GM19193 (cell line): Measurements from ENCODE around the gene RAB1B.

Experiments used
- POLR2A ChIP-seq: IDR thresholded peaks from 4 replicates; pipeline ENCODE4 v1.6.1; 2011; ENCODE audit not compliant: insufficient read depth, insufficient read length; ENCODE audit errors: extremely low read depth

RAB1B gene

DNA sequence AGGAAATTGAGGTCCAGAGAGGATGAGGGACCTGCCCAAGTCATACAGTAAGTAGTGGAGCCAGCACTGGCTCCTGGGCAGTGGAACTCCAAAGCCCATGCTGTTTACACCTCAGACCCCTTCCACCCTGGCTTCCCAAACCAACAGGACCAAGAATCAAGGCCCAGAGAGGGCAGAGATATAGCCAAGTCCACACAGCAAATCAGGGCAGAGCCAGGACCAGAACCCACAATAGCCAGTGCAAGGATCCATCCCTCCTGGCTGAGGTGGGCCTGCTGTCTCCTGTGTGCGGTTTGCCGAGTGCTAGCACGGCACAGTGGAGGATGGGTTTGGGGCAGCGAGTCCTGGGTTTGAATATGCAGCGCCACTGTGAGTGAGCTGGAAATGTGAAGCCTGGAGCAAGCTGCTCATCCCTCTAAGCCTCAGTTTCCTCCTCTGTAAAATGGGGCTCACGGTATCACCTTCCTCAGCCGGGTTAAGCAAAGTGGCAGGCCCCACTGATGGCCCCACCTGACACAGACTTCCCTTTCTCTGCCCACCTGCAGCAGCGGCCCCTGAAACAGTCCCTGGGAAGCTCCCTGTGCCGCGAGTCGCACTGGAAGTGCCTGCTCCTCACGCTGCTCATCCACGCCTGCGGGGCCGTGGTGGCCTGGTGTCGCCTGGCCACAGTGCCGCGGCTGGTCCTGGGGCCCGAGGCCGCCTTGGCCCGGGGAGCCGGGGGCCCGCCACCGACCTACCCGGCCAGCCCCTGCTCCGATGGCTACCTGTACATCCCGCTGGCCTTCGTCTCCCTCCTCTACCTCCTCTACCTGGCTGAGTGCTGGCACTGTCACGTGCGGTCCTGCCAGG is 25.6 kb downstream of the RAB1B start:
- TF ChIP-seq POLR2A = no peak

DNA sequence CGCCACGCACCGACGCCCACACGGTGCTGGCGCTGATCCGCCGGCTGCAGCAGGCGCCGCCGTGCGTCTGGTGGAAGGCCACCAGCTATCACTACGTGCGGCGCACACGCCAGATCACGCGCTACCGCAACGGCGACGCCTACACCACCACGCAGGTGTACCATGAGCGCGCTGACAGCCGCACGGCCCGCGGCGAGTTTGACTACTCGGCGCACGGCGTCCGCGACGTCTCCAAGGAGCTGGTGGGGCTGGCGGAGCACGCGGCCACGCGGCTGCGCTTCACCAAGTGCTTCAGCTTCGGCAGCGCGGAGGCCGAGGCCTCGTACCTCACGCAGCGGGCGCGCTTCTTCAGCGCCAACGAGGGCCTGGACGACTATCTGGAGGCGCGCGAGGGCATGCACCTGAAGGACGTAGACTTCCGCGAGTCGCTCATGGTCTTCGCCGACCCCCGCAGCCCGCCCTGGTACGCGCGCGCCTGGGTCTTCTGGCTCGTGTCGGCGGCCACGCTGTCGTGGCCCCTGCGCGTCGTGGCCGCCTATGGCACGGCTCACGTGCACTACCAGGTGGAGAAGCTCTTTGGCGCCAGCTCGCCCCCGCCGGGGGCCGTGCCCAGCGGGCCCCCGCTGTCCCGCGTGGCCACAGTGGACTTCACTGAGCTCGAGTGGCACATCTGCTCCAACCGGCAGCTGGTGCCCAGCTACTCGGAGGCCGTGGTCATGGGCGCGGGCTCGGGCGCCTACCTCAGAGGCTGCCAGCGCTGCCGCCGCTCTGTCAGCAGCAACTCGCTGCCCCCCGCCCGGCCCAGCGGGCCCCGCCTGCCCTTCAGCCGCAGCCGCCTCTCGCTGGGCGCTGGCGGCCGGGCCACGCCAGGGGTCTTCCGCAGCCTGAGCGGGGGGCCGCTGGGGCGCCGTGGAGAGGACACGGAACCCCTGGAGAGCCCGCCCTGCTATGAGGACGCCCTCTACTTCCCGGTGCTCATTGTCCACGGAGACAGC is 26.5 kb downstream of the RAB1B start:
- no peak for TF ChIP-seq POLR2A

DNA sequence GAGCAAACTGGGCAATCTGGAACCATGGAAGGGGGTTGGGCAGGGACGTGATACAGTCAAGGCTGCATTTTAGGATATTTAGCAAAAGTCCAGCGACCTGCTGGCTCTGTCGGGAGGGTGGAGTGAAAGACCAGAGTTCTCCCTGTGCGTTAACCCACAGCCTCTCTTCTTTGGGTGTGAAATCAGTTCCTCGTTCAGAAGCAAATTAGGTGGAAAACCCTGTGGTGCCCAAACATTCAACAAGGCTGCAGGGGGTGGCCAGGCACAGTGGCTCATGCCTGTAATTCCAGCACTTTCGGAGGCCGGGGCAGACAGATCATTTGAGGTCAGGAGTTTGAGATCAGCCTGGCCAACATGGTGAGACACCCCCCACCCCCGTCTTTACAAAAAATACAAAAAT is 29.2 kb downstream of the RAB1B start:
- TF ChIP-seq POLR2A = no peak

- TF ChIP-seq POLR2A = no peak
Measured at GRCh38 chr11:66299186-66299585, 30.7 kb downstream of the RAB1B start.

DNA sequence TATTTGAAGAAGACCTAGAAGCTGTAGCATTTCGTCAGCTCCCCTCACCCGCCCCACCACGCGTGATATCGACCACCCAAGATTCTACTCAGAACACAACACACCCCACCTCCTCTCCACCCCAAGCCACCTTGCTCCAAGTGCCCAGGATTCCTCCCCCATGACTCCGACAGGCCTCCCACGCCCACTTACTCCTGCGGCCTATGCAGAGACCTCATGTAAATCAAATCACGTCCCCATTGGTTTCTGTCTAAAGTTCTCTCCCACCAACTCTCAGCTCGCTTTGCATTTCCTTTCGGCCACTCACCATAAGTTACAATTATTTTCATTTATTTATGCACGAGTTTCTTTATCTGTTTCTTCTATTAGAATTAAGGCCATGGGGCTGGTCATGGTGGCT is 34.2 kb downstream of the RAB1B start:
- TF ChIP-seq POLR2A = no peak

DNA sequence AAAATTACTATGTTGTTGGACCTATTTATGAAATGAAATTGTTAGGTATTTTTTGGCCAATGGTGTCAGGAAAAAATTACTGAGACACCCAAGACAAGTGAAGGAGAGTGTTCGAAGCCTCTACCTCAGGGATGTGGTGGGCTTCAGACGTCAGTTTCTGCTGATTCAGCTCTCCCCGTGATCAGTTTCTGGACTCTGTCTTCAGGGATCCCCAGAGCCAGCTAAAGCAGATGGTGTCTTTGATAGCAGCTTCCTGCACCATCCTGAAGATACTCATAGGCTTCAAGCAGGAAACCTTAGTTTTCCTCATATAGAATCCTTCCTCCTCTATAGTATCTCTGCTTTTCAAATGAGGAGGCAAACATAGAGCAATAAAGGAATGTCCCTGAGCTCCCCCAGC is 41.0 kb downstream of the RAB1B start:
- TF ChIP-seq POLR2A = no peak

DNA sequence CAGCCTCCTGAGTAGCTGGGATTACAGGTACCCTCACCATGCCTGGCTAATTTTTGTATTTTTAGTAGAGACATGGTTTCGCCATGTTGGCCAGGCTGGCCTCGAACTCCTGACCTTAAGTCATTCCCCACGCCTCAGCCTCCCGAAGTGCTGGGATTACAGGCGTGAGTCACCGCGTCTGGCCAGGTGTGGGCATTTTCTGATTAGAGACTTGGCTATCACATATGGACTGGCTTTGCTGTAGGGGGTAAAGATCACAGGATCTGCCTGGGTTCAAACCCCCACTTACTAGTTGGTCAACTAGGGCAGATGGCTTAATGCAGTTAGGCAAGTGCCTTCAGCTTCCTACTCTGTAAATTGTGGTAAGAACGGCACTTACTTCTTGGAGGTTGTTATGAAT is 41.9 kb downstream of the RAB1B start:
- no peak for TF ChIP-seq POLR2A

GRCh38 chr11:66311470-66311964 is 43.1 kb downstream of the RAB1B start:
- no peak for TF ChIP-seq POLR2A

DNA sequence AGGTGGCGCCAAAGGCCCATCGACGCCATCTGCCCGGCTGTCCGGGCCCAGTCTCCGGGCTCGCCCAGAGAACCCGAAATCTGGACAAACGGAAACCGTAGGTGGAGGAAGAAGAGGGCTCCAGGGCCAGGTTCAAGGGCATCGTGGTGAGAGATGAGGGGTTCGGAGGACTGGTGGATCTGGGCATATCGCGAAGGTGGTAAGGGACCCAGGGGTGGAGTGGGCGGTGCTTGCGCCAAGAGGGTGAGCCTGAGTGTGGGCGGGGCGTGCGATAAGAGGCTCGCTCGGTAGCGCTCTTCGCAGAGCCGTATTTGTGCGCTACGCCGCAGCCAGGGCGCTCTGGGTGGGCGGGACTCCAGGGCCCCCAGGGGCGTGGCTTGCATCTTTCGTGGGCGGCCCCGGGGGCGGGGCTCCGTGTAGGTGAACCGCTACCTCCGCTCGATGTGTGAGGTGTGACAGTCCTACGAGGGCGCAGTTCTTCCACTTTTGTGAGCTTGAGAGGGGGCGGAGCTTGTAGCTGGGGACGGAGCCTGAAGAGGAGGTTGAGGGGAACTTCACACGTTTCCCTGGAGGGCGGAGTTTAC is 43.6 kb downstream of the RAB1B start:
- peak; percentile 15 for TF ChIP-seq POLR2A

DNA sequence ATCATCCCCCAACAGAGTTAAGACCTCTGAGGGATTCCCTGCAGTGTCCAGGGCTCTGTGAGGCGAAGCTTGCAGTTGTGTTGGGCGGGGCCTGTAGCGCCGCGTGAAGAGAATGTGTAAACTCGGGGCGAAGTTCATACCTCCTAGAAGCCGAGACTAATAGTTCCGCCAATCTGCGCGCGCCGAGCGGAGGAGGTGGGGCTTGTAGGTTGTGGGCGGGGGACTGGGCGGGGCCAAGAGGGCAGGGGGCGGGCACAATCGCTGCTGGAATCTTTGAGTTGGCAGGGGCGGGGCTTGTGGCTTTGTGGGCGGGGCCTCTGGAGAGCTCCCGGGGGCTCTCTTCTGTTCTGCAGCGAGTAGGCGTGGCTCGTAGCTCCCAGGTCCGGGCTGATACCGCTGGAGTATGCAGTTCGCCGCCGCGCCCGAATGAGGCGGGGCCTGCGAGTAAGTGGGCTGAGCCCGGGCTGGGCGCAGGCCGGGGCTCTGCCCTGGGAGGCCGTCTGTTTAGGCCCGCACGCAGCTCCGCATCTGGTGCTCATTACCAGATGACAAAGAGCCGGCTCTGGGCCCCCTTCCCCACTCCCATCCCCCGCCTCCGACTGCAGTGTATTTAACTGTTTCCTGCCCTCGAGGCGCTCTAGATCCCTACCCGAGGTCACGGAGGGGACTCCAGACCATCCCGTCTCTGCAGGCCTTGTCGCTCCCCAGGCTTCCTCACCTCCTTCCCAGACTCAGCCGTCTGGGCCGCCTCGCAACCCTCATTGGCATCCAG is 44.3 kb downstream of the RAB1B start:
- peak; percentile 22 for TF ChIP-seq POLR2A

- no peak for TF ChIP-seq POLR2A
Measured at GRCh38 chr11:66313321-66314185, 45.1 kb downstream of the RAB1B start.

DNA sequence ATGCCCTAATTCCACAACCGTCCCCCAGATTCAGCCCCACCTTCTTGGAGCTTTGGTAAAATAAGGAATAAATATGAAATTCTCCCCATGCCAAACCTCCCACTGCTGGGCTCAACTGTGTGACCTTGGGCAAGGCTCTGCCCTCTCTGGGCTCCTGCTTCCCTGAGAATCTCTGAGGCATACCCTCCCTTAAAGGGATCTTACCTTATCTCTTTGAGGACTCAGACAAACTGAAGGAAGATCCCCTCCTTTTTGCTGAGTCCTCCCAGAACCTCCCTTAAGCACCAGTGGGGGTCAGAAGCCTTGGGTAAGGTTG is 45.7 kb downstream of the RAB1B start:
- no peak for TF ChIP-seq POLR2A

GRCh38 chr11:66314561-66315497 is 46.4 kb downstream of the RAB1B start:
- TF ChIP-seq POLR2A = no peak

DNA sequence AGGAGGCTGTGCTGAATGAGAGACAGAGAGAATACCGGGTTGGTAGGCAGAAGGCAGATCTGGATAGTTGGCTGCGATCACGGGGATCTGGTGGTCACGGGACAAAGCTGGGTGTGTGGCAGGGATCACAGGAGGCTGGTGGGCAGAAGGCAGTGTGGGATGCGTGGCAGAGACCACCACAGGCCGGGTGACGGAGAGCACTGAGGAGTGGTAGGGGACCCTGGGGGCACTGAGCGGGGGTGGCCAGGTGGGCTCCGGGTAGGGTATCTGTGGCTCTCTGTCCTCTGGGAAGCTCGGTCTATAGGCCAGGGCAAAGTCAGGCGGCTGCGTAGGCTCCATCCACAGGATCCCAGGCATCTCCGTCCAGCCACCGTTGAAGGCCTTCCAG is 47.1 kb downstream of the RAB1B start:
- no peak for TF ChIP-seq POLR2A
